SW 1271 (cell line): ENCODE results near the gene C1QL4.

Experiments used
- DNase-seq, 2 experiments: peaks; one replicate each; lab custom pipeline; 2025; lab: John Stamatoyannopoulos, UW

The C1QL4 gene

DNA sequence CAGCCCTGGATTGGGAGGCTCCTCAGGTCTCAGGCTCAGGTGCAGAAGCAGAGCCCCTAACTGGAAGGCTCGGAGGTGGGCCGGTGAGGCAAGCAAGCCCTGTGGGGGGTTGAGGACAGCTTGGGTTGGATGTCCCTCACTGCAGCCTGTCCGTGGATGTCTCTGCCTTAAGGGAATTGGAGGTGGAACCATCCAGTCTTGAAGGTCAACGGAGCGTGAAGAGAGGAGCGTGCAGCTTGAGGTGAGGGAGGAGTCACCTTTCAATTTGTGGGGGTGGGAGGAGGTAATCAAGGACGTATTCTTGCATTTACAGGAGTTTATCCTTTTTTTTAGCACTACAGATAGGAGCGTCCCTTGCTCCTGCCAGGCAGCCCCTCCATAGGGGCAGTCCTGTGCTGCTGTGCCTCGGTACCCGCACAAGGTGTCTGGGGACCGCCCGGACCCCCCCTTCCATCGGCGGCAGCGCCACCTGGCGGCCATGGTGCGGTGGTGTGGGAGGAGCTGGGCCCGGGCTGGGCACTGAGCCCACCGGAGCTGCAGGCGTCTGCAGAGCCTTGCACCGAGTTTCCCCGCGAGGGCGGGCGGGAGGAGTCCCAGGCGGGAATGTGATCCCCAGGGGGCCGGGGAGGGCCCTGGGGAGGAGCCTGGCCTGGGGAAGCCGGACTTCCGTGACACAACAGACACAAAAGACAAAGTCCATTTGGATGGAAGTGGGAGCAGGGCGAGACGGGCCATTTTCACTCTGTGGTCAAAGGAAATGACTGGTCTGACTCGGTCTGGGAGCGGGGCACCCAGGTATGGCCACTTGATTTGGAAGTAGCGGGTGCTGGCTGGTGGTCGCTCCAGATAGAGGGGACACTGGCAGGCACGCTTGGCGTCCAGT lies 10.6 kb upstream of the C1QL4 start:
- peak in 1 of 2 experiments; percentile 37 for DNase-seq

DNA sequence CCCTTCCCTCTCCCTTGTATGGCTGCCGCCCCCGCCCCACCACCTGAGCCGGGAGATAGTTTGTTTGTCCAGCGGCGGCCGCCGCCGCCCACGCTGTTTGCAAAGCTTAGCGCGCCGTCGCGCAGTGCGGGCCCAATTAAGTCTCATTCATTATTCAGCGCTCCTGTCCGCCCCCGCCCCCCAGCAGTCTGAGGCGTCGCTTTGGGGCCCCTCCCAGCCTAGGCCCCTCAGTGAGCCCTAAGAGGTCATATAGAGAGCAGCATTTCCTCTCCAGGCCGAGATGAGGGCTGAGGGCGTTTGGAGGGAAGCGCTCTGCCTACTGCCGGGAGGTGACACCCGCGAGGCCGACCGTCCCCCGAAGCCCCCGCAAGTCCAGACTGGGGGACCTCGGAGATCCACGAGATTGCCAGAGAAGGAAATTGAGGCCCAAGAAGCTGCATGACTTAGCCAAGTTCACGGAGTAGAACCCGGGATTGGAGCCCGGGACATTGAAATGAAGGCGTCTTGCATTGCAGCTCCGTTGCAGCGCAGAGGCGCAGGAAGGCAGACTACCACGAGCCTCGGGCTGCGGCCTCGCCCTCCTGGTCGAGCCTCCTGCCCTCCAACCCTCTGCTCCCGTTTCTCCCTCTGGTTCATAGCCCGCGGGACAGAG lies 9.8 kb upstream of the C1QL4 start, which contains the start of gene DNAJC22:
Gene DNAJC22, plus strand, starts transcription at position 230 of the 652 bp plus-strand sequence. CDS start 1,985 bp downstream, outside the sequence.
- no peak for DNase-seq

DNA sequence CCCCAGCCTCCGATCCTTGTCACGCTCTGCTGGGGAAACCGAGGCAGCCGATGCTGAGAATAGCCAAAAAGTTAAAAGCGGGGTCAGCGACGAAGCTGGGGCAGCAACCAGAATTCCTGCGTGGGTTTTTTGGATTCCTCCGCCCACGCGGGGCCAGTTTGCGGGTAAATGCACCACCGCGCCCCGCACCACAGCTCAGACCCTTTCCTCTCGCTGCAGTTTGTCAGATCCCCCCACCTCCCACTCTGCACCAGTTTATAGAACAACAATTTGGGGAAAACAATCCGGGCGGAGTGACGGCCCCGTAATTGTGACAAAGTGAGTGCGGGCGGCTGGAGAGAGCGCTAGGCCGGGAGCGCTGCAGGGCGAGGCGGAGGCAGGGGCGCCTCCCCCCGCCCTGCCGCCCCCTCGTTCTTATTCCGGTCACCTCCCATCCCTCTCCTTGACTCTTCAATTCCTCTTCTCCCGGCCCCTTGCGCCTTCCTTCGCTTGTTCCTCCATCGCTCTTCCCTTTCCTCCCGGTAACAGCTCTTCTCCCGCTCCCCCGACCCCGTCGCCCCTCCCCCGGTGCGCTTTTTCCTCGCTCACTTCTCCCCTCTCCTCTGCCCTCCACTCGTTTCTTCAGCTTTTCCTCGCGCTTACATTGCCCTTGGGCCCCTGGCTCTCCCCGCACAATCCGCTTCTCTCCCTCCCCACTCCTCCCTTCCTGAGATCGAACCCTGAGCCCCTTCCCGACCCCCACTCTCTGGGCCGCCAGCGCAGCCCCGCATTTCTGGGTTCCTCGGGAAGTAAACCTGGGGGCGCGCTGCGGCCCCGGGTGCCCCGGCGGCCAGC lies 9.1 kb upstream of the C1QL4 start:
- no peak for DNase-seq

GRCh38 chr12:49345051-49345824 lies 8.2 kb upstream of the C1QL4 start:
- DNase-seq: no peak

DNA sequence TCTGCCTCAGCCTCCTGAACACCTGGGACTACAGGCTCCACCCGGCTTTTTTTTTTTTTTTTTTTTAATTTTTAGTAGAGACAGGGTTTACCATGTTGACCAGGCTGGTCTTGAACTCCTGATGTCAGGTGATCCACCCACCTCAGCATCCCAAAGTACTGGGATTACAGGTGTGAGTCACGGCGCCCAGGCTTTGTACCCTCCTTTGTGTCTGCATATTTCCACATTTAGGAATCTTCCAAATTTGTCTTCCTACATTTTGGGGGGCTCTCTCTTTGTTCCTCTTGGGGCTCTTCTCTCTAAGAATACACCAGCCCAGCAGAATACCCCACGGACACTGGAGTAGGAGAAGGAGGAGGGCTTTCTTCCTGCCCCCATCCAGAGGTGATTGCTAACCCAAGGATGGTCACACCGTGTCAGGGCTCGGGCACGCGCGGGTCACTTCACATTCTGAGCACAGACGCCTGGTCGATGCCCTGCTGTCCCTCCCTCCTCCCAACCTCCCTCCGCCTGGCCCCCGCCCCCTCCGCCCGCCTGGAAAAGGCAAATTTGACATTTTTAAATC lies 7.6 kb upstream of the C1QL4 start:
- no peak for DNase-seq

GRCh38 chr12:49342914-49343731 lies 6.1 kb upstream of the C1QL4 start:
- no peak for DNase-seq

GRCh38 chr12:49342066-49342913 lies 5.3 kb upstream of the C1QL4 start:
- DNase-seq: peak in 1 of 2 experiments; percentile 42

DNA sequence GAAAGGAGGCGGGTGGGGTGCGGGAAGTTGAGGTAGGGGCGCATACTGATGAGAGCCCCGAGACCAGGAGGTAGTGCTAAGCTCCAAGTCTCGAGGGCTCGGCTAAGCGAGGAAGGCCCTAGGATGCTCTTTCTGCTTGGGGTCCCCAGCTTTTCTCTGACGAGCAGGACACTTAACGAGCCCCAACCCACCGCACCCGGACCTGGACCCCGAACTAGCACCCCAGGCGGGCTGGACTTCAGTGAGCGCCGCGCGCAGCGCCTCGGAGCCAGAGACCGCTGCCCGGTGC lies 4.7 kb upstream of the C1QL4 start:
- DNase-seq: no peak

GRCh38 chr12:49340971-49341776 lies 4.2 kb upstream of the C1QL4 start:
- no peak for DNase-seq

- DNase-seq: no peak
These were observed 3.3 kb upstream of the C1QL4 start for GRCh38 chr12:49340095-49340870.

DNA sequence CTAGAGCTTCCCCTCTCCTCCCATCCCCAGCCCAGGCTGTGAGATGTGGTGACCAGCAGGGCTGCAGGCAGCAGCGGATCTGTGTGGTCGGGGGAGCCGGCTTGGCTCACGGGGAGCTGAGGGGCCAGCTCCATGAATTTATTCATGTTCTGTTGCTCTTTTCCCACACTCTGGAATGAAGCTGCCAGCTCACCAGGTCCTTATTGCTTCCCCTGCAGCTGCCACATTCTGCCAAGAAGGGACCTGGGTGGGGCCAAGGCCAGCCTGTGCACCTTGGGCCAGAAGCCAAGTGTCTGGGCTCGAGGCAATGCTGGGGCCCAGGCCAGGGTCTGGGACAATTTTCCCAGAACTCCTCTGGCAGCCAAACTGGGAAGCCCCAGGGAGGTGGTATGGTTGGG lies 2.5 kb upstream of the C1QL4 start:
- DNase-seq: no peak

GRCh38 chr12:49338830-49339463 lies 2.0 kb upstream of the C1QL4 start:
- no peak for DNase-seq

DNA sequence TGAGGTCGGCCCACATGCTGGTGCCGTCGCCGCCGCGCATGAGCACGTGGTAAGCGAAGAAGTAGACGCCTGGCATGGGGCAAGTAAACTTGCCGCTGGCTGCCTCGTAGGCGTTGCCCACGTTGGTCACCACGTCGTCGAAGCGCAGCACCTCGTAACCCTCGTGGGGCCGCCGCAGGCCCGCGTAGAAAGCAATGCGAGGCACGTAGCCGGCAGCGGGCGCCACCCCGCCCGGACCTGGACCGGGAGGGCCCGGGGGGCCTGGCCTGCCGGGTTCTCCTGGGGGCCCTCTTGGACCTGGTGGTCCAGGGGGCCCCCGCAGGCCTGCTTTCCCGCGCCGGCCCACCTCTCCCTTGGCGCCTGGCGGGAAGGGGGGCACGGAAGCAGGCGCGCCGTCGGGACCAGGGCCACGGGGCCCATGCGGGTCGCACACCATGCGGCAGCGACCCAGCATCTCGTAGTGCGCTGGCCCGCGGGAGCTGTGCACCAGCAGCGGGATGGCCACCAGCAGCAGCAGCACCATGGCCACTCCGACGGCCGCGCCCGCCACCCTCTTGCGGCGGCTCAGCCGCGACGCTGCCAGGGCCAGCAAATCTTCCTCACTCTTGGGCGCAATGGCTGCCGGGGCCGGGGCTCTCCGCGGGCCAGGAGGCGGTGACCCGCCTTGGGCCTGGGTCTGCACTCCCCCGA lies 888 bp downstream of the C1QL4 start:
- DNase-seq: no peak

DNA sequence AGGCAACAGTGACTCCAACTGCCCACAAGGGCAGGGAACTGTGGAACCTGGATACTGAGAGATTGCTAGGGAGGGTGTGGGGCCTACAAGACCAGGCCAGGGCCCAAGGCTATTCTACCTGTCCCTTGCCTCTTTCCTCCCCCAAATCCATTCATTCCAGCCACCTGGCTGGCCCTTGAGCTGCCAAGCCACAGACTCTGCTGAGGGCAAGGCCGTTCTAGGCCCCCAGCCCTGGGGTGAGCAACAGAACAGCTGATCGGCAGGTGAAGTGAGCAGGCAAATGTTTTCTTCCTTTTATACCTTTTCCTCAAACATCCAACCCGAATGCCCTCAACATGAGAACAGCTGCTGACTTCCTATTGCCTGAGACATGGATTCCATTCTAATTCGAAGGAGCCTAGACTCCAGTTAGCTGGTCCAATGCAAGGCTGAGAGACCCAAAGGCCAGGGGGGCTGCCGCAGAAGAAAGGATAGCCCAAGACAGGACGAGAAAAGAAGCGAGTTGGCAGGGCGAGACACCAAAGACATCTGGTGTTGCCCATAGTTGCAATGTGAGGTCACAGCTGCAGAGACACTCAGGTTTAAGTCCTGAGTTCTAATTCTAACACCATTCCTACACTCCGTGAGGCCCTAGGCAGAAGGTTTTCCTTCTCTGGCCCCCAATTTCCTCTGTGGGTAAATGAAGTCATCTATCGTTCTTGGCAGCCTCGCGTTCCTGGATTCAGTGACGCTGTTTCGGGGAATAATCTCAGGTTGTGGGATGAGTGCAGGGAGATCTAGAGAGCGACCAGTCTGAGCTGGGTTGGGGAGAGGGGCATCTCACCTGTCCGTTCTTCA lies 1.7 kb downstream of the C1QL4 start:
- DNase-seq: no peak

DNA sequence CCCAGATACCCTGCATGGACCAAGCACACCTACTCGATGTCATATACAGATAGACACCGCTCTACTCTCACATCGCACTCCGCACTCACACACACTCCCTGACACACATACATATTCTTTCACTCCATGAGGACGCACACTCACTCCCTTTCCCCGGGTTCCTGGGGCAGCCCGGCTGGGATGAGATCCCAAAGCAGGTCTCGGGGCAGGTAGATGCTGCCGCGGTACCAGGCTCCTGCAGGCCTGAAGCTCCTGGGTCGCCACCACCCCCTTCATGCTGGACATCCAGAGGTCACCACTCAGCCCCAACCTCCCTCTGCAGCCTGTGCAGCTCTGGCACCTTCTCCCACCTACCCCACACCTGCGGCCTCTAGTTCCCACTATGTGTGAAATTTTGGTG lies 2.3 kb downstream of the C1QL4 start:
- DNase-seq: no peak

- no peak for DNase-seq
These were observed 2.8 kb downstream of the C1QL4 start for GRCh38 chr12:49334226-49334625.
